ENCODE data around the gene FARP2. TPM values are rescaled to one million over a fixed set of nuclear protein-coding genes. Genes with fewer than 3 reads are reported as not detected.

The FARP2 gene
- total and polyA plus RNA-seq, 2 of the 13 experiments (the other 11 are each of a cell fraction or from before 2014, with no cell fraction given): 28.0 to 45.4 TPM

GRCh38 chr2:241509155-241509784 lies 153.2 kb downstream of the FARP2 start (continued):
- TF ChIP-seq ZNF687 (CRISPR knock-in tag; IDR thresholded peaks at IDR 0.05) (no peak; the same call in 1 of the 2 replicates), ZNF780A (CRISPR knock-in tag; IDR thresholded peaks at IDR 0.05) (no peak), ELF3 (CRISPR knock-in tag; IDR thresholded peaks at IDR 0.05) (no peak), ZNF350 (CRISPR knock-in tag; IDR thresholded peaks at IDR 0.05; ENCODE audit: borderline replicate concordance, low read depth) (no peak), TP53 (CRISPR knock-in tag; conservative IDR thresholded peaks at IDR 0.05) (no peak), HHEX (CRISPR knock-in tag; IDR thresholded peaks at IDR 0.05) (no peak), CHD4 (IDR thresholded peaks at IDR 0.05; ENCODE audit: borderline replicate concordance, low read length) (peak; percentile 49; the same call in 1 of the 2 replicates), MBD4 (IDR thresholded peaks at IDR 0.05; ENCODE audit: borderline replicate concordance, low read length) (no peak), AGO1 (IDR thresholded peaks at IDR 0.05; ENCODE audit: low read depth, low read length, poor library complexity, severe bottlenecking) (no peak), YEATS4 (CRISPR knock-in tag; IDR thresholded peaks at IDR 0.05; ENCODE audit: borderline replicate concordance) (no peak), MLX (CRISPR knock-in tag; IDR thresholded peaks at IDR 0.05) (no peak), ZBTB25 (CRISPR knock-in tag; IDR thresholded peaks at IDR 0.05) (no peak), ZNF232 (CRISPR knock-in tag; IDR thresholded peaks at IDR 0.05; ENCODE audit: borderline replicate concordance) (no peak), ZNF468 (CRISPR knock-in tag; IDR thresholded peaks at IDR 0.05) (no peak), ELK4 (CRISPR knock-in tag; IDR thresholded peaks at IDR 0.05; ENCODE audit: borderline replicate concordance) (no peak), ZNF160 (CRISPR knock-in tag; IDR thresholded peaks at IDR 0.05) (no peak), ZNF670 (CRISPR knock-in tag; IDR thresholded peaks at IDR 0.05; ENCODE audit: borderline replicate concordance) (0 out of 2 replicates have a peak, but pooled peaks have one; percentile 71), ZFP90 (CRISPR knock-in tag; IDR thresholded peaks at IDR 0.05; ENCODE audit: borderline replicate concordance) (no peak), NFIB (CRISPR knock-in tag; IDR thresholded peaks at IDR 0.05; ENCODE audit: borderline replicate concordance) (no peak), ZNF614 (CRISPR knock-in tag; IDR thresholded peaks at IDR 0.05; ENCODE audit: borderline replicate concordance) (no peak), ZNF337 (CRISPR knock-in tag; IDR thresholded peaks at IDR 0.05; ENCODE audit: borderline replicate concordance, low read depth) (no peak), ZNF570 (CRISPR knock-in tag; IDR thresholded peaks at IDR 0.05; ENCODE audit: borderline replicate concordance) (no peak), SYNCRIP (IDR thresholded peaks at IDR 0.05; ENCODE audit: insufficient read depth, low read depth, low read length) (no peak), ZNF839 (CRISPR knock-in tag; IDR thresholded peaks at IDR 0.05; ENCODE audit: borderline replicate concordance) (0 out of 2 replicates have a peak, but pooled peaks have one; percentile 91)

All from HepG2 (cell line).